Liver (tissue), 9 donors: ENCODE measurements around the gene LDLRAD4. TPM values are rescaled to one million over a fixed set of nuclear protein-coding genes. Genes with fewer than 3 reads are reported as not detected.

Experiments used
- DNase-seq: peaks from one replicate; pipeline ENCODE4 v3.0.0-alpha.2; 2017; ENCODE audit warnings: low spot score
- H3K27ac ChIP-seq, 2 donors: one replicate each; pipeline ENCODE4 v1.7.0; 2013; ENCODE audit warnings: inconsistent platforms in 2 of 2, low read length in 2 of 2, control low read depth in 1 of 2, low read depth in 1 of 2, mild to moderate bottlenecking in 1 of 2
- H3K27me3 ChIP-seq, 4 donors: one replicate each; pipeline versions ENCODE4 v1.6.1 to v1.7.0; 2013; ENCODE audit warnings: low read length in 3 of 4, inconsistent platforms in 1 of 4, mild to moderate bottlenecking in 1 of 4, moderate library complexity in 1 of 4; ENCODE audit not compliant: control insufficient read depth in 4 of 4, insufficient read depth in 4 of 4
- H3K36me3 ChIP-seq, 4 donors: one replicate each; pipeline versions ENCODE4 v1.6.1 to v1.7.0; 2013; ENCODE audit warnings: low read length in 3 of 4, mild to moderate bottlenecking in 3 of 4, low read depth in 1 of 4, moderate library complexity in 1 of 4; ENCODE audit not compliant: control insufficient read depth in 4 of 4, insufficient read depth in 3 of 4
- H3K4me1 ChIP-seq, 4 donors: one replicate each; pipeline versions ENCODE4 v1.6.1 to v1.7.0; 2013; ENCODE audit warnings: low read length in 3 of 4, mild to moderate bottlenecking in 3 of 4, moderate library complexity in 1 of 4; ENCODE audit not compliant: control insufficient read depth in 4 of 4, insufficient read depth in 4 of 4
- H3K4me3 ChIP-seq, 3 donors: one replicate each; pipeline versions ENCODE4 v1.6.1 to v1.7.0; 2013; ENCODE audit warnings: low read length in 3 of 3, control low read depth in 1 of 3, low read depth in 1 of 3, mild to moderate bottlenecking in 1 of 3
- H3K9ac ChIP-seq, 2 donors: one replicate each; pipeline ENCODE4 v1.7.0; 2013; ENCODE audit warnings: low read length in 2 of 2, mild to moderate bottlenecking in 2 of 2, moderate library complexity in 2 of 2, control low read depth in 1 of 2, low read depth in 1 of 2
- H3K9me3 ChIP-seq, 4 donors: one replicate each; pipeline versions ENCODE4 v1.6.1 to v1.7.0; 2013; ENCODE audit warnings: low read length in 3 of 4; ENCODE audit not compliant: control insufficient read depth in 4 of 4
- ATF3 ChIP-seq: IDR thresholded peaks from 2 replicates; pipeline ENCODE4 v1.6.1; 2016; ENCODE audit warnings: antibody characterized with exemption
- CTCF ChIP-seq: fragments of 150-350 bp; IDR thresholded peaks from 2 replicates; pipeline ENCODE4 v1.5.1; 2017; ENCODE audit warnings: improper control_type of control experiment, low read depth, low read length; ENCODE audit not compliant: missing input control
- EGR1 ChIP-seq, 2 donors: IDR thresholded peaks; 2 replicates each; pipeline ENCODE4 v1.6.1; 2016 to 2018; ENCODE audit warnings: antibody characterized with exemption in 2 of 2, low read depth in 2 of 2
- FOXA1 ChIP-seq: IDR thresholded peaks from 2 replicates; pipeline ENCODE4 v1.6.1; 2016; ENCODE audit warnings: antibody characterized with exemption
- FOXA2 ChIP-seq: IDR thresholded peaks from 2 replicates; pipeline ENCODE4 v1.6.1; 2016; ENCODE audit warnings: antibody characterized with exemption
- GABPA ChIP-seq, 2 donors: IDR thresholded peaks in 1 of 2; conservative IDR thresholded peaks in 1 of 2; 2 replicates each; pipeline ENCODE4 v1.6.1; 2016; ENCODE audit warnings: antibody characterized with exemption in 2 of 2, mild to moderate bottlenecking in 1 of 2, moderate library complexity in 1 of 2
- HNF4A ChIP-seq, 2 donors: conservative IDR thresholded peaks; 2 replicates each; pipeline ENCODE4 v1.6.1; 2016; ENCODE audit warnings: antibody characterized with exemption in 2 of 2, mild to moderate bottlenecking in 2 of 2
- HNF4G ChIP-seq: IDR thresholded peaks from 2 replicates; pipeline ENCODE4 v1.6.1; 2016; ENCODE audit warnings: antibody characterized with exemption
- JUND ChIP-seq, 2 donors: IDR thresholded peaks; 2 replicates each; pipeline ENCODE4 v1.6.1; 2016; ENCODE audit warnings: antibody characterized with exemption in 2 of 2
- MAX ChIP-seq: IDR thresholded peaks from 2 replicates; pipeline ENCODE4 v1.6.1; 2016; ENCODE audit warnings: antibody characterized with exemption
- NR2F2 ChIP-seq: IDR thresholded peaks from 2 replicates; pipeline ENCODE4 v1.6.1; 2016; ENCODE audit warnings: antibody characterized with exemption
- RAD21 ChIP-seq, 2 donors: IDR thresholded peaks; 2 replicates each; pipeline ENCODE4 v1.6.1; 2016; ENCODE audit warnings: antibody characterized with exemption in 2 of 2, mild to moderate bottlenecking in 2 of 2
- REST ChIP-seq: IDR thresholded peaks from 2 replicates; pipeline ENCODE4 v1.6.1; 2016; ENCODE audit warnings: antibody characterized with exemption, mild to moderate bottlenecking
- RXRA ChIP-seq, 2 donors: IDR thresholded peaks; 2 replicates each; pipeline ENCODE4 v1.6.1; 2017 to 2018; ENCODE audit warnings: antibody characterized with exemption in 2 of 2, mild to moderate bottlenecking in 1 of 2
- SP1 ChIP-seq: IDR thresholded peaks from 2 replicates; pipeline ENCODE4 v1.6.1; 2018; ENCODE audit warnings: antibody characterized with exemption, mild to moderate bottlenecking
- TAF1 ChIP-seq: conservative IDR thresholded peaks from 2 replicates; pipeline ENCODE4 v1.6.1; 2016; ENCODE audit warnings: antibody characterized with exemption, mild to moderate bottlenecking
- YY1 ChIP-seq: IDR thresholded peaks from 2 replicates; pipeline ENCODE4 v1.6.1; 2016; ENCODE audit warnings: antibody characterized with exemption, mild to moderate bottlenecking
- ZBTB33 ChIP-seq: IDR thresholded peaks from 2 replicates; pipeline ENCODE4 v1.6.1; 2016; ENCODE audit warnings: antibody characterized with exemption
- WGBS: extraction: QIAGEN DNeasy Blood & Tissue Kit; methylation state at CpG from one replicate; pipeline ENCODE4 v1.1.7; 2013; 5-methylcytosine and 5-hydroxymethylcytosine counted together
- polyA plus RNA-seq, 2 donors: library from polyadenylated mRNA; stranded (reverse) in 1 of 2; unstranded in 1 of 2; fragments of 200-250 nt in 1 of 2; fragments of >200 nt in 1 of 2; fragmentation: Nextera tagmentation in 1 of 2; extraction: Ambion mirVana in 1 of 2; gene quantifications; one replicate each; pipeline versions ENCODE4 v1.2.1 to v1.2.3, GENCODE V29; 2013 to 2015
- total RNA-seq, 2 donors: library from RNA; depleted of rRNA; stranded (reverse); fragments of >200 nt; gene quantifications; one replicate each; pipeline ENCODE4 v1.2.3, GENCODE V29; 2014
- donor health status: healthy.
- donor health status: healthy.
- donor health status: healthy.
- donor health status: healthy.
- donor health status: healthy.

LDLRAD4 gene
- total and polyA plus RNA-seq, 4 donors = 4.8 to 41.7 (median 12.7) TPM

- no peak for TF ChIP-seq MAX
Measured at GRCh38 chr18:13324880-13325279, 106.3 kb downstream of the LDLRAD4 start (continued).

- no peaks in the 10 kb centered on the region for H3K27me3 ChIP-seq
- no peaks in the 10 kb centered on the region for H3K4me1 ChIP-seq
- H3K9me3 ChIP-seq = no peaks in the 10 kb centered on the region
- no peak for TF ChIP-seq FOXA1
- TF ChIP-seq SP1 = no peak
- no peak for TF ChIP-seq RXRA (IDR thresholded peaks at IDR 0.05)
- no peak for TF ChIP-seq HNF4A (conservative IDR thresholded peaks at IDR 0.05)
- no peak for TF ChIP-seq ZBTB33
- TF ChIP-seq MAX = no peak
- TF ChIP-seq JUND (IDR thresholded peaks at IDR 0.05) = no peak
- TF ChIP-seq REST = no peak
- no peak for TF ChIP-seq TAF1
- TF ChIP-seq FOXA2 = no peak
- TF ChIP-seq ATF3 = no peak
- no peak for TF ChIP-seq HNF4G
- no peak for TF ChIP-seq YY1
- TF ChIP-seq NR2F2 = no peak
- TF ChIP-seq GABPA (IDR thresholded peaks at IDR 0.05 in 1 of 2, conservative IDR thresholded peaks at IDR 0.05 in 1 of 2) = no peak
- no peak for TF ChIP-seq RAD21 (IDR thresholded peaks at IDR 0.05)
- H3K9ac ChIP-seq = no peak overlapping the region
- H3K4me3 ChIP-seq = no peak overlapping the region
- H3K27ac ChIP-seq = no peak overlapping the region
- 92% methylated on average over 1 of the region's 1 CpG for WGBS
- no peaks in the 10 kb centered on the region for H3K36me3 ChIP-seq
- DNase-seq = no peak
Measured at GRCh38 chr18:13328213-13328612, 109.7 kb downstream of the LDLRAD4 start.

GRCh38 chr18:13330996-13331395, 112.4 kb downstream of the LDLRAD4 start:
- Histone ChIP-seq H3K36me3 (no peaks in the 10 kb centered on the region), H3K4me1 (no peaks in the 10 kb centered on the region), H3K4me3 (no peak overlapping the region), H3K27me3 (no peaks in the 10 kb centered on the region), H3K9ac (no peak overlapping the region), H3K27ac (no peak overlapping the region), H3K9me3 (no peaks in the 10 kb centered on the region)
- no peak for TF ChIP-seq SP1
- TF ChIP-seq FOXA1 = no peak
- no peak for TF ChIP-seq ATF3
- no peak for TF ChIP-seq EGR1 (IDR thresholded peaks at IDR 0.05; ENCODE audit: low read depth in 2 of 2)
- no peak for TF ChIP-seq NR2F2
- TF ChIP-seq FOXA2 = no peak
- no peak for TF ChIP-seq GABPA (IDR thresholded peaks at IDR 0.05 in 1 of 2, conservative IDR thresholded peaks at IDR 0.05 in 1 of 2)
- no peak for TF ChIP-seq RAD21 (IDR thresholded peaks at IDR 0.05)
- no peak for TF ChIP-seq ZBTB33
- TF ChIP-seq JUND (IDR thresholded peaks at IDR 0.05) = no peak
- no peak for TF ChIP-seq CTCF
- no peak for TF ChIP-seq TAF1
- TF ChIP-seq MAX = no peak
- no peak for TF ChIP-seq HNF4A (conservative IDR thresholded peaks at IDR 0.05)
- DNase-seq = no peak
- 89% methylated on average over 1 of the region's 1 CpG for WGBS
